IPS-NIHi7 (cell line): ENCODE measurements around the gene PIR.

ENCODE experiments used
- DNase-seq: peaks from one replicate; pipeline ENCODE4 v3.0.0; 2012; ENCODE audit warnings: mixed read lengths; ENCODE audit errors: extremely low spot score

Gene PIR

GRCh38 chrX:15418041-15418706 is 75.0 kb downstream of the PIR start:
- DNase-seq, result no peak

GRCh38 chrX:15416133-15416993 is 76.8 kb downstream of the PIR start:
- peak; percentile 16 for DNase-seq

- no peak for DNase-seq
Measured at GRCh38 chrX:15413101-15413500, 80.0 kb downstream of the PIR start.

GRCh38 chrX:15410947-15411346 is 82.2 kb downstream of the PIR start:
- DNase-seq, result no peak

GRCh38 chrX:15410430-15410829 is 82.7 kb downstream of the PIR start:
- DNase-seq, result no peak

GRCh38 chrX:15405846-15406245 is 87.3 kb downstream of the PIR start:
- no peak for DNase-seq

- DNase-seq, result no peak
Measured at GRCh38 chrX:15404401-15405096, 88.6 kb downstream of the PIR start.

- DNase-seq, result no peak
Measured at GRCh38 chrX:15401378-15401777, 91.8 kb downstream of the PIR start.

- DNase-seq, result no peak
Measured at GRCh38 chrX:15399962-15400391, 93.2 kb downstream of the PIR start.

GRCh38 chrX:15398874-15399273 is 94.3 kb downstream of the PIR start:
- no peak for DNase-seq

- no peak for DNase-seq
Measured at GRCh38 chrX:15395789-15396188, 97.3 kb downstream of the PIR start.

GRCh38 chrX:15391850-15392249 is 101.3 kb downstream of the PIR start:
- DNase-seq, result peak; percentile 43

GRCh38 chrX:15384304-15384703 is 108.8 kb downstream of the PIR start, which contains the start of gene VEGFD:
TSS of gene VEGFD (minus strand) at chrX:15384413. CDS start at chrX:15383946, 467 bp downstream.
- DNase-seq, result peak; percentile 16

- no peak for DNase-seq
Measured at GRCh38 chrX:15382813-15383212, 110.3 kb downstream of the PIR start.

GRCh38 chrX:15376956-15377355 is 116.2 kb downstream of the PIR start:
- no peak for DNase-seq

GRCh38 chrX:15373976-15374375 is 119.2 kb downstream of the PIR start:
- DNase-seq, result no peak

GRCh38 chrX:15366506-15367352 is 126.4 kb downstream of the PIR start:
- DNase-seq, result no peak

GRCh38 chrX:15359701-15360100 is 133.4 kb downstream of the PIR start:
- DNase-seq, result no peak

- no peak for DNase-seq
Measured at GRCh38 chrX:15358533-15358932, 134.6 kb downstream of the PIR start.

GRCh38 chrX:15356444-15356843 is 136.7 kb downstream of the PIR start:
- DNase-seq, result no peak

- peak; percentile 49 for DNase-seq
Measured at GRCh38 chrX:15350329-15350996, 142.7 kb downstream of the PIR start.
